HT1080 (cell line): ENCODE data around the gene RIC3. TPM values are rescaled to one million over a fixed set of nuclear protein-coding genes. Genes with fewer than 3 reads are reported as not detected.
"Not testable (repeated sequence)": the region's sequence is repeated elsewhere in the genome, so short reads cannot be mapped to it uniquely, and the experiment has no call there.

Experiments
- DNase-seq: peaks from one replicate; pipeline ENCODE4 v3.0.0-alpha.2; 2015; ENCODE audit warnings: low read depth
- total RNA-seq: library from RNA; depleted of rRNA; stranded (reverse); fragments of >200 nt; shearing (Covaris generic); gene quantifications from 2 replicates; pipeline ENCODE4 v1.2.3, GENCODE V29; 2014

RIC3 gene
- total RNA-seq, 1 experiment from 2014 or later, result not detected

DNA sequence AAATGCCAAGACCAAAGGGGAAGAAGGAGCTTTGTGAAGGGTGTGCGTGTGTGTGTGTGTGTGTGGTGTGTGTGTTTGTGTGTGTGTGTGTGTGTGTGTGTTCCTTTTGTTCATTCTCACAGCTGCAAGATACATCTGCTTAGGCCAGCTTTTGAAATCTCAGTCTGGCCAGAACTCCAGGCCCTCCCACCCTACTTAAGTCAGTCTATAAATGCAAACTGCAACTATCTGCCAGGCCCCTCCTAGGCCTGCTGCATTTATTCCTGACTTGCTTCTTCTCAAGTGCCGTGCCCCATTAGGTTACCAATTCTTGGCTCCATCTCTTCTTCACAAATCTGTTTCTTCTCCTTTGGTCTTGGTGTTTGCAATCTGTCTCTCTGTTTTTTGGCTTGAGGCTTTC is 21.6 kb upstream of the RIC3 start:
- DNase-seq, result no peak

DNA sequence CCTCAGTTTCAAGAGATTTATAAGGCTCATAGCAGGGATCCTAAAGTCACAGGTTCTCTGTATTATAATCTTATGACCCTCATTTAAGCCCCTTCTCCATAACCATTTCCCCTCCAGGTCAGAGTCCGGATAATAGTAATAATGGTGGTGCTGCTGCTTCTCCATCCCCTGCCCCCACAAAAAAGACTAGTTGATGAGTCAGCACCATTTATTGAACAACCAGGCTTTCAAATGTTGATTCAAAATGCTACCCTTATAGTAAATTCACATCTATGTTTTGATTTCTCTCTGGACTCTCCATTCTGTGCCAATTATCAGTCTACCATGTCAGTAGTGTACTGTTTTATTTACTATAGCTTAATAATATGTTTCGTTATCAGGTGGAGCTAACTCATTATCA is 17.6 kb upstream of the RIC3 start:
- DNase-seq, result no peak

GRCh38 chr11:8183111-8183510 is 14.3 kb upstream of the RIC3 start:
- DNase-seq, result no peak

- DNase-seq, result no peak
Observed at GRCh38 chr11:8180469-8180868, 11.6 kb upstream of the RIC3 start.

DNA sequence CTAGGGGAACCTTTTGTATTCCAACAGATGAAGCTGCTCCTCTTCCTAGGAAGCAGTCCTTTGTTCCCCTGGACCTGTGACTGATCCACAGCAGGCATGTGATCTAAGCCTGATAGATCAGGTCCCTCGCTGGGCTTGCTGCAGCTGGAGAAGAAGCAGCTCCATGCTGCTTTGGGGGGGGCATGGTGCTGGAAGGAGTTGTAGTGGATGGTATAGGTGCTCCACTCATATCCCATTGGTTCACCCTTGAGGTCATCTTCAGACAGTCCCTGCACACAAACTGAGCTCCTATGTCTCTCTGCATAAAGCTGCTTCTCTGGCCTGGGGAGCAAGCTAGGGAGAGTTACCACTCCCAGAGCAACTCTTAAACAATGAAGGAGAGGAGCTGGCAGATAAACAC is 9.5 kb upstream of the RIC3 start:
- DNase-seq, result no peak

DNA sequence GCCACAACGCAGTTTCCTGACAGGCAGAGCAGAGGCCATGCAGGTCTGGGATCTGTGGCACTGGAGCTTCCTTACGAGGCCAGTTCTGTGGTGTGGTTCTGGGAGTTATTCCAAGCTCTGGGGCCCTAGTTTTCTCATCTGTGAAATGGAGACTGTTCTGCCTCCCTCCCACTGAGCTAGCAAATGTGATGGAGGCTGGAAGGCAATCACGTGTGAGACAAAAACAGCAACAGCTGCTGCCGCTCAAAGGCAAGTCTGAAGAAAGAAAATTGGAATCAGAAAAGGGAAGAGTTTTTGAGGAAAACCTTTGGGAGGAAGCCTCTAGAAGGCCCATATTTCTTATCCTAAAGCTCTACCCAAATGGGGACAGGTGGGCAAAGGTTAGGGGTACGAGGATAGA is 8.3 kb upstream of the RIC3 start:
- DNase-seq, result no peak

DNA sequence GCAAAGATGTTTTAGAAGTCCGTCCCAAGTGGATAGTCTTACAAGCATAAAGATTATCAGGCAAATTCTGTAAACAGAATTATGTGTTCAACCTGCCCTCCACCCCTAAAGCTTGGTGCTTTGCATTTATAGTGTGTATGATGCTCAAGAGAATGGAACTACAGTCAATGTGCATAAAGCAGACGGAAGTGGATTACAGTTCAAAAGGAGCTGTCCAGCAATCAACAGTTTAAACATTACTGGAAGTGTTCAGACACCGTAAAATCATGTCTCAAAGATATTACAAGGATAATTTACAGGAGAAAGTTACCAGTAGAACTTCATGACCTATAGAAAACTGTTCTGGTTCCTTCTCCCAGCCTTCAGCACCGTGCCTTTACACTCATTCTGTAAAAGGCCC is 1.0 kb downstream of the RIC3 start:
- no peak for DNase-seq

- no peak for DNase-seq
Observed at GRCh38 chr11:8164746-8165145, 4.1 kb downstream of the RIC3 start.

GRCh38 chr11:8161627-8162304 is 7.1 kb downstream of the RIC3 start:
- DNase-seq, result not testable (repeated sequence)

DNA sequence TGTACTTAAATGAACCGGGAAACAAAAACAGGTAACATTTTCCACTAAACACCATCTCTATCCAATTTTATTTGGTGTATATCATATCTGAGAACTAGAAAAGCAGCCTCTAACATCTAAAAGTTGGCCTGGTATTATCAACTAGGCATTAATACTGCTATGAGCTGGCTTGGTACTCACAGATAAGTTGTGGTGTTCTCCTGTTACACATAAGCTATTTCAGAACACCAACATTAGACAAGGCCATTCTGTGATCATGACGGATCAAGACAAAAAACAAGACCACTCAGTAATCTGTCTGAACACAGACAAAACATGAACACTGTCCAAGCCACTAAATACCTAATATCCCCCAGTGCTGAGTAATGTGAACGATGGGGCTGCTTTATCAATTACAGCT is 11.9 kb downstream of the RIC3 start:
- DNase-seq, result no peak

DNA sequence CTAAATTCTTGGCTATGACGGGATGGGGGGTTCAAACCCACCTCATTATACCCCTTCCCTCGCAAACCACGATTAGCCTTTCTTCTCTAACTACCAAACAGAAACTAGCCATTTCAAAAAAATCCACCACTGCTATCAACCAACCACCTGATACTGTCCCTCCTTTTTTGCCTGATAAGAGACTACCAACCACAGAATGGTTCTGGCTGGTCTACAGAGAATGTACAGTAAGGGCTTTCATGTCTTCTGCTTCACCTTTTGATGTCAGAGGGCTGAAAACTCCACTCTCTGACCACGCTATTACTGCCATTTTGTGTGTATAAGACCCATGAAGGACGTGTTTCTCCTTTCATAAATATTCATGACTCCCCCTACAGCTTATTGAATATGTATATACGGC is 19.1 kb downstream of the RIC3 start:
- no peak for DNase-seq

DNA sequence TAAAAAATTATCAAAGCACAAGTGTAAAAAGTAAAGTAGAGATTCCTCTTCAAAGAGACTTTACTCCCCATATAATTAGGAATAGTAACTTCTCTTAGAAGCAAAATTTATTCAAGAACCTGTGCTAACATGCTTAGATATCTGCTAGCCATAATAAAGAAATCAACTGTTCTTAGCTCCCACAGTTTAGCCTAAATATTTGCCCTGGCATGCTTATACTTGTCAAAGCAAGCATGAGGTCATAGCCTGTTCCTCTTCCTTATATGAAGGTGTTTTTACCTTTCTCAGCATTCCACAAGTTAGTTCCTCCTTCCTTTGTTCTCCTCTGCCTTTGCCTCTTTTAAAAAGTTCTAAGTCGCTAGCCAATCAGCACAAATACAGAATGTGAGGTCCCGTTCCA is 30.3 kb downstream of the RIC3 start:
- DNase-seq, result no peak

GRCh38 chr11:8127447-8127846 is 41.4 kb downstream of the RIC3 start:
- DNase-seq, result no peak

- DNase-seq, result no peak
Observed at GRCh38 chr11:8126649-8127289, 42.1 kb downstream of the RIC3 start.

DNA sequence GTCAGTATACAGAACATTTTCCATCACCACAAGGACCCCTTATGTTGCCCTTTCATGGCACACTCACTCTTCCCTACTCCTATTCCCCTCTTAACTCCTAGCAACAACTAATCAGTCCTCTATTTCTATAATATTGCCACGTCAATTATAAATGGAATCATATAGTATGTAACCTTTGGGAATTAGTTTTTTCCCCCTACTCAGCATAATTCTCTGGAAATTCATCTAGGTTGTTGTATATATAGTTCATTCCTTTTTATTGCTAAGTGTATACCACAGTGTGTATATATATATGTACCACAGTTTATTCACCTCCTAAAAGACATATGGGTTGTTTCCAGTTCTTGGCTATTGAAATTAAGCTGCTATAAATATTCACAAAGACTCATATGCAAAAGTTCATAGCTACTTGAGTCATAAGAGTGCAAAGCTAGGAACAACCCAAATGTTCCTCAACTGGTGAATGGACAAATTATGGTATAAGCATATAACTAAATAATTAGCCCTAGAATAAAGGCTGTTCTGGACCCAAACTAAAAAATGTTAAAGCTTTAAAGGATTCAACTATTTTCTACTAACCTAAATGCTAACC is 46.6 kb downstream of the RIC3 start:
- no peak for DNase-seq

DNA sequence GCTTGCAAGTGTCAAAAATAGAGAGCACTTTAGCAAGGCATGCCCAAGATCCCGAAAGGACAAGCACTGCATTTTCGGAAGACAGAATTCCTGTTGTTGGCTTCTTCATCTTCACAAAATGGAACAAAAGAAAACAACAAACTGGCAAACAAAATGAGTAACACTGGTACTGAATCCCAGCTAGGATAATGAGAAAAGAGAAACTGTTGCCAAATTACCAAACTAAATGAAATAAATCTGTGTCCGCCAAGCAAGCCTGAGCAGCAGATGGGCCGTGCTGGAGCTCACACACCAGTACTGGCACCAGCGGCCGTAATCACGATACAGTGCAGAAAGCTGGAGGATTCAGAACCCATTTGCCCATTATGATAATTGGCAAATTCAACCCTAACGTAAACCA is 57.2 kb downstream of the RIC3 start:
- DNase-seq, result no peak

DNA sequence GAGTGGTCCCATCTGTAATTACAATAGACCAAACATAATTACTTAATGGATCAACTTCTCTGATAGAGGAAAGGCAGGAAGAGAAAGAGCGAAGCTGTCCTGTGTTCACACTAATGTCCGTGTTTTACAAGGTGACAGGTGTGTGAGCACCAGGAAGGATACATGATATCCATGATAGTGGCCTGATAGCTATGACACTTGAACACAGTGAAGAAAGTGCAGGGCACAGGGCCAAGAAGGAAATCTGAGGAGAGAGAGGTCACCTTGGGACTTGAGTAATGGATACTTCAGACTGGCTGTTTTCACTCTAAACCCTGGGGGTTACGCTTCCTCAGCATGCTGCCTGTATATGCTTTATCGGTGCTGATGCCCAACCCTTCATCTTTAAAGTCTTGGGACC is 58.4 kb downstream of the RIC3 start:
- no peak for DNase-seq

DNA sequence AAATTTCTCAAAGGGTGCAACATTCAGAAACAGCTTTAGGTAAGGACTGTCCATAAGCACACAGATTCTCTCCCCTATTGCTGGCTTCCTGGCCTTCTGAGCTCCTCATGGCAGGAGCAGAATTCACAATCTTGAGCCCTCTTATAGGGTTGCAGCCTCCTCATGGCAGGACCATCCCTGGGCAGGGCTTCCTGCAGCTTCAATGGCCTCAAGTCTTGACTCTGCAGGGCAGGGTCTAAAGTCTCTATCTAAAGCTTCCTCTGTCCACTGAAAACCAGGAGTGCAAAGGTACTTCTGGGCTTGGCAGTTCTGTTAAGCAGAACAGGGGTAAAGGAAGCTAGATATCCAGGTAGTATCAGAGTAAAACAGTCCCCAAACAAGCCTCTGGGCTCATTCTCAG is 59.1 kb downstream of the RIC3 start:
- DNase-seq, result no peak

GRCh38 chr11:8108421-8108820 is 60.4 kb downstream of the RIC3 start:
- no peak for DNase-seq

GRCh38 chr11:8107642-8108041 is 61.2 kb downstream of the RIC3 start:
- DNase-seq, result no peak

GRCh38 chr11:8106679-8107078 is 62.1 kb downstream of the RIC3 start:
- no peak for DNase-seq

GRCh38 chr11:8105666-8106065 is 63.2 kb downstream of the RIC3 start:
- DNase-seq, result no peak

DNA sequence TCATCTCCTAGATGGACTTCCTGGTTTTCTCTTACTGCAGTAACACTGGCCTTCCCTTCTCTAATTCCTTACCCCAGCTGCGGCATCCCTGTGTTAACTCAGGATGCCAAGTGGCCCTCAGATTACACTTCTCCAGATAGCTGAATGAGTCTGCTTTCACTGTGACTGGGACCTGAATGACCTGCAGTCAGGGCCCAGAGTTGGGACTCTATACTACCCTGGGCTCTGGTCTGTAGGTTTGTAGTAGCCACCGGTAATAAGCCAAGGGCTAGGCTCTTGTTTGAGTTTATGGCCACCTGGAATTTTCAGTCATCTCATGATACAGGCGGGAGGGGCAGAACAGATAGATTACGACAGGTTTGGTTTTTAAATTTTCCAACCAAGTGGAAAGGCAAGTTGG is 63.7 kb downstream of the RIC3 start:
- no peak for DNase-seq
